Measurements from ENCODE around the gene KRT81.

Gene KRT81

DNA sequence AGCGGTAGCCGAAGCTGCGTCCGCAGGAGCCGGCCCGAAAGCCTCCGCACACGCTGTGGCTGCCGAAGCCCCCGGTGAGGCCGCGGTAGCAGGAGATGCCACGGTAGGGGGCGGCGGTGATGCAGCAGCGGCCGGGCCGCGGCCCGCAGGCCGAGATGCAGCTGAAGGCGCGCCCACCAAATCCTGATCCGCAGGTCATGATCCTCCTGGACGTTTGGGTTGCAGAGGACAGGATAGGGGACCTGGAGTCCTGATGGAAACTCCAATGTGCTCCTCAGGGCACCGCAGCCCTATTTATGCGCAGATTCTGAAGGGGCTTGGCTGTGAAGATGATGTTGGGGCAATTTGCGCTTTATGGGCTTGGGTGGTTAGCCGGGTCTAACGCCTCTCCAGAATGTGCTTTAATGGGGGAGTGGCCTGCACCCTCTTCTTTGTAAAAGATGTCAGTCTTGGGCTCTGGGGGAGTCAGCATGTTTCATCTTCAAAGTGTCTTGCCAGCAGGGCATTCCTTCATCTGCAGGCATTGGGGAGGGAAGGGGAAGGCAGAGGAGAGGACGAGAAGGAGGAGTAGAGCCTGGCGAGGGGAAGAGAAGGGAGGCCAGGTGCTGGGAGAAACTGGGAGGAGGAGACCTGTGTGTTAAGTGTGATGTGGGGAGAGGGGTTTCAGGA is at the start of gene KRT81:
Gene KRT81, minus strand, starts transcription at position 268 of the 669 bp plus-strand sequence. Its CDS starts 69 bp downstream, at position 199.
- no peak for TF ChIP-seq JUND (IDR thresholded peaks at IDR 0.05; ENCODE audit: low read depth)
- DNase-seq (ENCODE audit: low read depth in 1 of 2, low spot score in 1 of 2): no peak
- in situ Hi-C loops (cut with HindIII; ENCODE audit: low pct_unique_long_range_greater_than_20kb, low sequenced_read_pairs): no loop called here

DNA sequence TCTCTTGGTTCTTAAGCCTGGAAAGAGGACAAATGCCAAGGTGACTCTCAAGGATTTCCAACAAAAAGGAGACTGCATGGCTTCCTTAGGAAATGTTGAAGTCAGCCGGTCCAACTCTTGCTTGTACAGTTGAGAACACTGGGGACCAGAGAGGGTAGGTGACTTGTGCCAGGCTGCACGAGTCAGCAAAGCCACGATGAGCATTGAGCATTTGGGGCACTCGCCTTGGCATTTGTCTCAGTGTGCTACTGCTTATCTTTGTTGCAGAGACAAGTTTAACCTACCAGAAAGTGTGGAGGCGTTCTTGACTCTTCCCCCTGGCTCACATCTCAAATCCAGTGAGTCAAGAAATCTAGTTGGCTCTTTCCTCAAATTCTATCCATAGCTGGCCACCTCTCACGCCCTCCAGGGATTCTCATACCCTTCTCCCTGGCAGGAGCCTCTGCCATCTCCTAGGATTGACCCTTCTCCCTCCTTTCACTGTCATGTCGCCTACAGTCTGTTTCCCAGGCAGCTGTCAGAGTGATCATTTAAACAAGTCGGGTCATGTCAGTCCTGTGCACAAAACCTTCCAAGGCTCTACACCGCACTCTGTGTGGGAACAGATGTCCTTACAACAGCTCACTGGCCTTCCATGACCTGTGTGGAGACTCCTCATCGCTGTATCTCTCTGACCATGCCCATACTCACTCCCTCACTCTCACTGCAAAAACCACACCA is 47.1 kb upstream of the KRT81 start:
- in situ Hi-C loops (cut with HindIII; ENCODE audit: low pct_unique_long_range_greater_than_20kb, low sequenced_read_pairs): no loop called here
- DNase-seq (ENCODE audit: low read depth in 1 of 2, low spot score in 1 of 2): no peak
- TF ChIP-seq JUND (IDR thresholded peaks at IDR 0.05; ENCODE audit: low read depth): no peak

DNA sequence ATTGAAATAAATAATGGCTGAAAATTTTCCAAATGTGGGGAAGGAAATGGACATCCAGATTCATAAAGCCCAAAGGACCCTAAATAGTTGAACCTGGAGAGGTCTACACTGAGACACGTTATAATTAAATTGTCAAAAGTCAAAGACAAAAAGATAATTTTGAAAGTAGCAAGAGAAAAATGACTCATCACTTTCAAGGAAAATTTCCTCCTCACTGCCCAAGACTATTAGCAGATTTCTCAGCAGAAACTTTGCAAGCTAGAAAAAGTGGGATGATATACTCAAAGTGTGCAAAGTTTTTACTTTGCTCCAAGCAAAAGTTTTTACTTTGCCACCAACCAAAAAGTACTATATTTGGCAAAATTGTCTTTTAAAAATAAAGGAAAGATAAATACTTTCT is 45.7 kb upstream of the KRT81 start:
- in situ Hi-C loops (cut with HindIII; ENCODE audit: low pct_unique_long_range_greater_than_20kb, low sequenced_read_pairs): no loop called here
- no peak for TF ChIP-seq JUND (IDR thresholded peaks at IDR 0.05; ENCODE audit: low read depth)
- DNase-seq (ENCODE audit: low read depth in 1 of 2, low spot score in 1 of 2): no peak

DNA sequence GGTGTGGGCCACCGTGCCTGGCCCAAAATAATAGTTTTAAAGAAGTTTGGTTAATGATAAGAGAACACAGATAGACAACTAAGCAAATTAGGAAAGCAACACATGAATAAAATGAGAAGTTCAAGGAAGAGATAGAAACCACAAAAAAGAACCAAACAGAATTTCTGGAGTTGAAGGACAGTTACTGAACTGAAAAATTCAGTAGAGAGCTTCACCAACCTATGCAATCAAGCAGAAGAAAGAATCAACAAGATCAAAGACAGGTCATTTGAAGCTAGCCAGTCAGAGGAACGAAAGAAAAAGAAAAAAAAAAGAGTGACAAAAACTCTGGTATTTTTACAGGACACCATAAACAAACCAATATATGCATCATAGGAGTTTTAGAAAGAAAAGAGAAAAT is 45.3 kb upstream of the KRT81 start:
- in situ Hi-C loops (cut with HindIII; ENCODE audit: low pct_unique_long_range_greater_than_20kb, low sequenced_read_pairs): no loop called here
- DNase-seq (ENCODE audit: low read depth in 1 of 2, low spot score in 1 of 2): no peak
- TF ChIP-seq JUND (IDR thresholded peaks at IDR 0.05; ENCODE audit: low read depth): no peak

DNA sequence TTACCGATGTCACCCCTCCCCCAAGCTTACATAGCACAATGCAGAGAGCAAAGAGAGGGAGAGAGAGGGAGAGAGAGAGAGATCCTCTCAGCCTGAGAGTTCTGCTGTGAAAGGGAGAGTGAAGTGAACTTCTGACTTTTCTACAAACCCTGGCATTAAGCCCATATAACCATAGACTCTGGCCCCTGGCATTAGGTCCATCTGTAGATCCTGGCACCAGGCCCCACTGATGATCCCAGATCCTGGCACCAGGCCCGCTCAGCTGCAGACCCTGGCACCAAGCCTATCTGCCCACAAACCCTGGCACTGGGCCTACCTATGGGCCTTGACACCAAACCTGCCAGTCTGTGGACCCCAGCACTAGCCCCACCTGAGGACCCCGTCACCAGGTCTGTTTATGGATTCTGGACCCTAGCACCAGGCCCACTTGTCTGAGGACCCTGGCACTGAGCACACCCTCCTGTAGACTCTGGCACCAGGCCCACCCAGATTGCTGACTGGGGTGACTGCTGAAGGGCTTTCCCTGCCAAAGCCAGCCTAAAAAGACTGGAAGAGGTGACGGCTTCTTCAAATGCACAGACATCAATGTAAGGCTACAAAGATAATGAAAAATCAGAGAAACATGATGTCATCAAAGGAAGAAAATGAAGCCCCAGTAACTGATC is 44.4 kb upstream of the KRT81 start:
- DNase-seq (ENCODE audit: low read depth in 1 of 2, low spot score in 1 of 2): no peak
- TF ChIP-seq JUND (IDR thresholded peaks at IDR 0.05; ENCODE audit: low read depth): no peak
- in situ Hi-C loops (cut with HindIII; ENCODE audit: low pct_unique_long_range_greater_than_20kb, low sequenced_read_pairs): no loop called here

DNA sequence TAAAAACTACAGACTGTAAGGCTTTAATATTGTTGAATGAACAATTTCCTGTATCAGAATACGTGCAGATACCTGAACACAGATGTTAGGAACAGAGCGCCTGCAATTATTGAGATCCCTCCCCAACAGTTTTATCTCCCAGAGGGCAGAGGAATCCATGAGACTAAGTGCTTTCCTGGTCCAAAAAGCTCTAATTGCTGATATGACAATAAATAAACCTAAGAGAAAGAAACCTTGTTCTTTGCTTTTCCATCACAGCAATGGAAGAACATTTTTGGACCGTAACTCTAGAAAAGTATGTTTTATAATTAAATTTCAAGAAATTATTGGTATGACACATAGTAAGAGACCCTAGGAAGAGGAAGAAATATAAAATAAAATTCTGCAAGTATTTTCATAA is 42.9 kb upstream of the KRT81 start:
- no peak for TF ChIP-seq JUND (IDR thresholded peaks at IDR 0.05; ENCODE audit: low read depth)
- in situ Hi-C loops (cut with HindIII; ENCODE audit: low pct_unique_long_range_greater_than_20kb, low sequenced_read_pairs): no loop called here
- no peak for DNase-seq (ENCODE audit: low read depth in 1 of 2, low spot score in 1 of 2)

DNA sequence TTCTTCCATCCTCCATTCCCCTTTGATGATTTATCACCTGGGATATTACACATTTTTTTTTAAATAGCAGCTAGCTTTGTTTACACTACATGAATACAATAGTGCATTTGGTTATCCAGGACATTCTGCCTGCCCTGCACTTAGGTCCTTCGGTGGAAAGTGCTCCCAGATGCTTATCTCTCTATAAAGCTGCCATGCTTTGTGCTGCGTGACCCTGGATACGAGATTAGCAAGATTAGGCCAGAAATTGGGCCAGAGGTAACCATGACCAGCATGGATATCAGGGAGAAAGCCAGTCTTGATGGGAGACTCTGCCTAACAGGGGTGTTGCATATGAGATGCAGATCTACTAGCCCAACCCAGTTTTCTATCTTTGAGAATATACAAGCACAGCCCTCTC is 42.0 kb upstream of the KRT81 start:
- no peak for TF ChIP-seq JUND (IDR thresholded peaks at IDR 0.05; ENCODE audit: low read depth)
- in situ Hi-C loops (cut with HindIII; ENCODE audit: low pct_unique_long_range_greater_than_20kb, low sequenced_read_pairs): no loop called here
- no peak for DNase-seq (ENCODE audit: low read depth in 1 of 2, low spot score in 1 of 2)

DNA sequence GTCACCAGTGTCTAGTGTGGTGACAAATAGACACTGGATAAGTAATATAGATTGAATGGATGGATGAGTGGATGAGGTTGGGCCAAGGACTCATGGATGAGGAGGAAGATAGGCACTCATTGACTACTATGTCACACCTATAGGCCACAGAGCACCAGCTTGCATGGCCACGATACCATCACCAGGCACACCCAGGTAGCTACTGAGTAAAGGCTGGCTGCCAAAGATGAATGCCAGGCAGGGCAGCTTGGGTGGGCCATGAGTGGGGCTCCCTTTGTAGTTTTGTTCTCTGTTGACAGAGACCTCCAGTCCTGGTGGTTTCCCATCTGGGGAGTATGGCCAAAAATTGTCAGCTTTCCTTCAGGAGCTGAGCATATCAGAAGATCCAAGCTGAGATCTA is 41.0 kb upstream of the KRT81 start:
- in situ Hi-C loops (cut with HindIII; ENCODE audit: low pct_unique_long_range_greater_than_20kb, low sequenced_read_pairs): no loop called here
- no peak for DNase-seq (ENCODE audit: low read depth in 1 of 2, low spot score in 1 of 2)
- TF ChIP-seq JUND (IDR thresholded peaks at IDR 0.05; ENCODE audit: low read depth): no peak

DNA sequence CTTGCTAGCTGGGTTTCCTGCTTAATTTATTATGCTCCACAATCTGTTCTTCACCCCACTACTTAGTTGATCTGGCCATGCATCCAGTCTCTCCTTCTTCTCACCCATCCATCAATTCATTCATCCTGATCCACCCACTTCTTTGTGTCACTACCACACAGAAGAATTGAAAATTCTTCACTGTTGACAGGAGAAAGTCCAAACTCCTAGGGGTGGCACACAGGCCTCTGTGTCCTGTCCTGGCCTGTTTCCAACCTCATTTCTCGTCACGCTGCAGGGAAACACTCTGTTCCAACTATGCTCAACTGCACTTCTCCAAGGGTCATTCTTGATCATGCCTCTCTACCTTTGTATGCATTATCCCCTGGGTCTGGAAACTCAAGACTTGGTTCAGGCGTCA is 40.5 kb upstream of the KRT81 start:
- in situ Hi-C loops (cut with HindIII; ENCODE audit: low pct_unique_long_range_greater_than_20kb, low sequenced_read_pairs): no loop called here
- no peak for TF ChIP-seq JUND (IDR thresholded peaks at IDR 0.05; ENCODE audit: low read depth)
- DNase-seq (ENCODE audit: low read depth in 1 of 2, low spot score in 1 of 2): no peak

DNA sequence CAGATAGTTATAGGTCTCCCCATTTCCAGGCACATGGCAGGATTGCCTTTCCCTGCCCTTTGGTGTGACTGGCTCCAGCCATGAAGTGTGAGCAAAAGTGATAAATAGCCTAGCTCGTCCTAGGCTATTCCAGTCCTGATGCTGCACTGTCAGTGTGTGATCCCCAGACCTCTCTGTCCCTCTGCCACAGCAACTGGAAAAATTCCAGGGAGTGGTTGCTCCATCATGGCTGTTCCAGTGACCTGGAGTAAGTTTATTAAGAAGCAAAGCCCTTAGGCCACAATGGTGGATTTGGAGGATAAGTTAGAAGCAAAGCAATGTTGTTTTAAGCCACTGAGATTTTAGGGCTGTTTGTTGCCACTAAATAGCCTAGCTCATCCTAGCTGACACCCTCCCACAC is 39.7 kb upstream of the KRT81 start:
- DNase-seq (ENCODE audit: low read depth in 1 of 2, low spot score in 1 of 2): no peak
- in situ Hi-C loops (cut with HindIII; ENCODE audit: low pct_unique_long_range_greater_than_20kb, low sequenced_read_pairs): no loop called here
- no peak for TF ChIP-seq JUND (IDR thresholded peaks at IDR 0.05; ENCODE audit: low read depth)

DNA sequence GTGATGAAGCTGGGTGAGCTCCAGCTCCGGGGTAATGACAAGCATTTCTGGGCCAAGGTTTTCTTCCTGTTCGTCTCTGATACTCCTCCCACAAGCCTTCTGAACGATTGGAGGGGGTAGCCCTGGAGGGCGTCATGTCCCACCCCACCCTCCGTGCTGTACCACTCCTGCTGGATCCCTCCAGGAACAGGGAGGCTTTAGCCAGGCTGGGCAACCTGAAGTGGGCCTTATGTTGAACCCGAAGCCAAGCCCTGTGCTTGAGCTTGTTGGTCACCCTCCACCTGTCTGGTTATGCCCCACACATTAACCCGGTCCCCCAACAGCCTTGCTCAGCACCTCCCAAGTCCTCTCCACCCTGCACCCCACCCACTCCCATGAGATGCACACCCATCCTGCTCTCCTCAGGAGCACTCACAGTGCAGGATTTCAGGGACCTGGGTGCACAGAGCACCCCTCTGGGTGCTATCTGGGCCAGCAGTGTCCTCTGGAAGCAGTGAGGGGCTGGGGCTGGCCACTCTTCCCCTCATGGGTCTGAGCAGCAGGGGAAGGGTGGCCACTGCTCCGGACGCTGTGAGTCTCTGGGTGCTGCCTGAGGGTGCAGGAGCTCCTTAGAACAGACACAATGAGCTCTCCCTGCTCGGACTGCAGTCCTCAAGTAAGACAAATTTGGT is 36.6 kb upstream of the KRT81 start:
- no peak for TF ChIP-seq JUND (IDR thresholded peaks at IDR 0.05; ENCODE audit: low read depth)
- in situ Hi-C loops (cut with HindIII; ENCODE audit: low pct_unique_long_range_greater_than_20kb, low sequenced_read_pairs): no loop called here
- DNase-seq (ENCODE audit: low read depth in 1 of 2, low spot score in 1 of 2): no peak

DNA sequence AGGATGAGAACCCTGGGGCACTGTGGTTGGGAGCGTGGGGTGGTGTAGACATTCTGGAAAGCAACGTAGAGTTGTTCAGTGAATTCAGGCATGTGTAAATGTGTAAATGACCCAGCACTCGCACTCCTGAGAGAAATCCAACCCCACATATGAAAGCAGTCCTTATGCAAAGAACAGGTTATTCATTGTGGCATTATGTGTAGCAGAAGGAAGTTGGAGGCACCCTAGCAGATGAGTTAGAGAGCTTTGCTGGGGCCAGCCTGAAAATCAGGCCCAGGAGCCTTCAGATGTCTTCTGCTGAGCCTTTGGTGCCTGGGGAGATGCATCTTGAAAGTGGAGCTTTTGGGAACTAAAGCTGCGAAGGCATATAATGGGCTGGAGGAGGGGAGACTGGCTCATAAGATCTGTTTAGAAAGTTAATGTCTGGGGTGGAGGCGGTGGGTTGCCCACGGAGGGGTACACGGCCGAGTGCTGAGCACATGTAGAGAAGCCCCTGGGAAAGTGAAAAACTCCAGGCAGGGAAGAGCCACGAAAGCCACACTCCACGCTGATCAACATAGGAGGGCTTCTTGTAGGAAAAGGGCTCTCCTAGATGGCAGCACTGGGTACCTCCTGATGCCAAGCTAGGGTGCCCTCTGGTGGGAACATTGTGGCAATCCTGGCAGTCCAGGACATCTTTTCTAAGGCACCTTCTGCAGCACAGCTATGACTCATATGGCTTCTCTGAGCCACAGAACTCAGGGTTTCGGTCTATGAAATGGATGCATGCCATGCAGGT is 35.9 kb upstream of the KRT81 start:
- peak; percentile 94 to 96 for DNase-seq (ENCODE audit: low read depth in 1 of 2, low spot score in 1 of 2)
- no peak for TF ChIP-seq JUND (IDR thresholded peaks at IDR 0.05; ENCODE audit: low read depth)
- in situ Hi-C loops (cut with HindIII; ENCODE audit: low pct_unique_long_range_greater_than_20kb, low sequenced_read_pairs): no loop called here

Measured in T47D (cell line).